ENCODE results near the gene HID1.

DNA sequence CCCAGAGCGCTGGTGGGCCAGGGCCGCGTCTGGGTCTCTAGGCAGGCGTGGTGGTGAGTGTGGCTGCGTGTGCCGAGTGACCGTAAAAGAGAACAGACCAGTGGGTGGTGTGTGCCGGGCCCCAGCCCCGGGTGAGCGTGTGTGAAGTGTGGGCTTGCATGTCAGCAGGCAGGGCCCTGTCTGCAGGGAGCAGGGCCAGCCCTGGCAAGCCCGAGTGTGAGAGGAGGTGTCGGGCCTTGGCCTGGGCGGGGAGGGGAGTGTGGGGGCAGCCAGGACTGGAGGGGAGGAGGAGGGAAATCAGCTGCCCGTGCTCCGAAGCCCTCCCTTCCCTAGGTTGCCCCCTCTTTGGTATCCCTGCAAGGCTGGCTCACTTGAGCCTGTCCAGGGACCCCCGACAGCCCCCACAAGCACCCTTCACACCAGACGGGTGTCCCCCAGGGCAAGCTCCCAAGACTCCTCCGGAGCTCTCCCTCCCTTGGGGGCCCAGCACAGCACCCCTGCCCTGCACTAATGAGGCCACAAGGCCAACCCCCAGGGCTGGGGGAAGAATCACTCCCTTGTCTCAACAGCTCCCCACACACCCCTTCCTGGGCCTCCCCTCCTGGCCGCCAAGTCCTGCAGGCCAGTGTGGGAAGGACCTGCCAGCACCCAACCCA lies 51.4 kb downstream of the HID1 start:
- TF ChIP-seq CTCF (IDR thresholded peaks at IDR 0.05), result no peak
- no peak for TF ChIP-seq POLR2A (IDR thresholded peaks at IDR 0.05)
- TF ChIP-seq POLR2AphosphoS5 (IDR thresholded peaks at IDR 0.05), result no peak
- TF ChIP-seq EP300 (IDR thresholded peaks at IDR 0.05), result no peak
